Stimulated activated naive B cell treated with anti-CD40 and anti-IgM and Interleukin-4, amounts not matched to agents 10 μg/mL and 1 μg/mL and 100 μg/mL, for 72 hours (primary cell): Measurements from ENCODE around the gene GCDH.
A peak's percentile ranks its signal among the peaks of the same experiment; 100 is the strongest.
"Not testable (repeated sequence)": the region's sequence is repeated elsewhere in the genome, so short reads cannot be mapped to it uniquely, and the experiment has no call there.

Source experiments
- ATAC-seq, 2 donors: fragments of 150-1000 bp; cut with Tn5 transposase; replicated peaks; 2 replicates each; pipeline ENCODE4 v1.10.0; 2021; ENCODE audit warnings: moderate library complexity in 1 of 2
- DNase-seq: peaks from one replicate; pipeline ENCODE4 v3.0.0; 2021
- H3K27ac Mint-ChIP-seq: one replicate; pipeline ENCODE4 v1.8.0; 2022; ENCODE audit warnings: mild to moderate bottlenecking, mixed read lengths
- H3K27me3 Mint-ChIP-seq, 2 donors: one replicate each; pipeline ENCODE4 v1.8.0; 2022; ENCODE audit warnings: mixed read lengths in 2 of 2
- H3K36me3 Mint-ChIP-seq, 2 donors: one replicate each; pipeline ENCODE4 v1.8.0; 2022; ENCODE audit warnings: mixed read lengths in 2 of 2, mild to moderate bottlenecking in 1 of 2
- H3K4me1 Mint-ChIP-seq, 2 donors: one replicate each; pipeline ENCODE4 v1.8.0; 2022; ENCODE audit warnings: mixed read lengths in 2 of 2, mild to moderate bottlenecking in 1 of 2
- H3K4me3 Mint-ChIP-seq, 2 donors: one replicate each; pipeline ENCODE4 v1.8.0; 2022; ENCODE audit warnings: mild to moderate bottlenecking in 2 of 2, mixed read lengths in 2 of 2, moderate library complexity in 1 of 2
- H3K9me3 Mint-ChIP-seq, 2 donors: one replicate each; pipeline ENCODE4 v1.8.0; 2022; ENCODE audit warnings: mixed read lengths in 2 of 2, mild to moderate bottlenecking in 1 of 2

Gene GCDH

GRCh38 chr19:12890787-12891552 is at the start of gene GCDH:
Gene GCDH, plus strand, starts transcription at chr19:12891160. Its CDS starts 145 bp downstream, at chr19:12891305.
- peak within 1 kb of the TSS; percentile 94 to 97 for H3K4me3 Mint-ChIP-seq
- no peaks in the 10 kb centered on the region for H3K9me3 Mint-ChIP-seq
- H3K4me1 Mint-ChIP-seq, result peaks cover 19 to 29% of the 10 kb centered on the region in 2 donors
- peaks cover 18 to 34% of the 10 kb centered on the region in 2 donors for H3K36me3 Mint-ChIP-seq
- H3K27ac Mint-ChIP-seq, result peak within 1 kb of the TSS; percentile 98
- DNase-seq, result peak; percentile 98
- ATAC-seq, result peak; percentile 95 to 97
- no peaks in the 10 kb centered on the region for H3K27me3 Mint-ChIP-seq

GRCh38 chr19:12842511-12842910 is 48.4 kb upstream of the GCDH start:
- Mint-ChIP-seq H3K4me3 (no peak overlapping the region), H3K36me3 (no peaks in the 10 kb centered on the region)
- ATAC-seq, result no peak

GRCh38 chr19:12843328-12843727 is 47.6 kb upstream of the GCDH start:
- no peak for ATAC-seq
- peaks cover 58 to 79% of the 10 kb centered on the region in 2 donors for H3K27me3 Mint-ChIP-seq
- no peaks in the 10 kb centered on the region for H3K9me3 Mint-ChIP-seq

More at GRCh38 chr19:12842511-12842910, 48.4 kb upstream of the GCDH start:
- Mint-ChIP-seq H3K27ac (no peak overlapping the region), H3K27me3 (peaks cover 65 to 80% of the 10 kb centered on the region in 2 donors), H3K9me3 (no peaks in the 10 kb centered on the region), H3K4me1 (peaks cover 27 to 42% of the 10 kb centered on the region in 2 donors)
- no peak for DNase-seq

GRCh38 chr19:12843999-12844732 is 46.8 kb upstream of the GCDH start:
- ATAC-seq (no peak), DNase-seq (no peak)
- Mint-ChIP-seq H3K36me3 (no peaks in the 10 kb centered on the region), H3K27me3 (peaks cover 54 to 75% of the 10 kb centered on the region in 2 donors), H3K4me1 (peaks cover 26 to 34% of the 10 kb centered on the region in 2 donors), H3K4me3 (no peak overlapping the region), H3K27ac (no peak overlapping the region), H3K9me3 (no peaks in the 10 kb centered on the region)

More at GRCh38 chr19:12843328-12843727, 47.6 kb upstream of the GCDH start:
- Mint-ChIP-seq H3K27ac (no peak overlapping the region), H3K4me3 (no peak overlapping the region), H3K4me1 (peaks cover 30 to 42% of the 10 kb centered on the region in 2 donors), H3K36me3 (no peaks in the 10 kb centered on the region)
- no peak for DNase-seq

- not testable (repeated sequence) for H3K9me3 Mint-ChIP-seq, H3K4me3 Mint-ChIP-seq
Measured at GRCh38 chr19:12846613-12847012, 44.3 kb upstream of the GCDH start.

GRCh38 chr19:12847159-12848139 is 43.5 kb upstream of the GCDH start:
- Mint-ChIP-seq H3K9me3 (no peaks in the 10 kb centered on the region), H3K36me3 (no peaks in the 10 kb centered on the region), H3K27me3 (peaks cover 25 to 54% of the 10 kb centered on the region in 2 donors), H3K27ac (peak overlapping the region; percentile 75), H3K4me1 (peaks cover 9 to 12% of the 10 kb centered on the region in 2 donors), H3K4me3 (peak overlapping the region; percentile 74 to 78)
- peak; percentile 86 for DNase-seq
- peak; percentile 97 to 99 for ATAC-seq

More at GRCh38 chr19:12846613-12847012, 44.3 kb upstream of the GCDH start:
- not testable (repeated sequence) for H3K36me3 Mint-ChIP-seq, H3K27ac Mint-ChIP-seq, DNase-seq, ATAC-seq
- H3K27me3 Mint-ChIP-seq, result peaks cover 32 to 57% of the 10 kb centered on the region in 2 donors
- peaks cover 13 to 14% of the 10 kb centered on the region in 2 donors for H3K4me1 Mint-ChIP-seq

GRCh38 chr19:12856653-12857052 is 34.3 kb upstream of the GCDH start:
- H3K4me1 Mint-ChIP-seq, result no peaks in the 10 kb centered on the region
- no peaks in the 10 kb centered on the region for H3K36me3 Mint-ChIP-seq
- peaks cover 2 to 3% of the 10 kb centered on the region in 2 donors for H3K9me3 Mint-ChIP-seq
- no peak overlapping the region for H3K27ac Mint-ChIP-seq
- no peak overlapping the region for H3K4me3 Mint-ChIP-seq
- ATAC-seq (no peak), DNase-seq (no peak)
- H3K27me3 Mint-ChIP-seq, result peaks cover 14 to 18% of the 10 kb centered on the region in 2 donors

GRCh38 chr19:12858041-12858928 is 32.7 kb upstream of the GCDH start:
- H3K4me1 Mint-ChIP-seq, result no peaks in the 10 kb centered on the region
- no peaks in the 10 kb centered on the region for H3K36me3 Mint-ChIP-seq
- peaks cover 13 to 14% of the 10 kb centered on the region in 2 donors for H3K27me3 Mint-ChIP-seq
- no peak overlapping the region for H3K27ac Mint-ChIP-seq
- peaks cover 2 to 3% of the 10 kb centered on the region in 2 donors for H3K9me3 Mint-ChIP-seq
- ATAC-seq (no peak), DNase-seq (no peak)
- no peak overlapping the region for H3K4me3 Mint-ChIP-seq

GRCh38 chr19:12859546-12859945 is 31.4 kb upstream of the GCDH start:
- Mint-ChIP-seq H3K9me3 (peaks cover 2 to 3% of the 10 kb centered on the region in 2 donors), H3K27me3 (peaks cover 13 to 17% of the 10 kb centered on the region in 2 donors), H3K4me3 (no peak overlapping the region), H3K27ac (no peak overlapping the region), H3K4me1 (no peaks in the 10 kb centered on the region), H3K36me3 (no peaks in the 10 kb centered on the region)
- ATAC-seq (no peak), DNase-seq (no peak)

- Mint-ChIP-seq H3K4me3 (no peak overlapping the region), H3K36me3 (no peaks in the 10 kb centered on the region), H3K27me3 (peaks cover 17 to 18% of the 10 kb centered on the region in 2 donors), H3K4me1 (peaks cover 11 to 14% of the 10 kb centered on the region in 2 donors), H3K9me3 (no peaks in the 10 kb centered on the region), H3K27ac (no peak overlapping the region)
- ATAC-seq (no peak), DNase-seq (no peak)
Measured at GRCh38 chr19:12864143-12864542, 26.8 kb upstream of the GCDH start.

GRCh38 chr19:12864721-12865715 is 25.9 kb upstream of the GCDH start:
- Mint-ChIP-seq H3K9me3 (no peaks in the 10 kb centered on the region), H3K4me1 (peaks cover 11 to 17% of the 10 kb centered on the region in 2 donors), H3K4me3 (no peak overlapping the region), H3K36me3 (peaks cover 0 to 2% of the 10 kb centered on the region in 2 donors), H3K27me3 (peaks cover 17 to 18% of the 10 kb centered on the region in 2 donors), H3K27ac (no peak overlapping the region)
- DNase-seq (no peak), ATAC-seq (no peak)
